Ovary (tissue), 3 donors: ENCODE data around the gene CIITA.

Experiments
- EP300 ChIP-seq: sonication (generic); formaldehyde crosslinking; IDR thresholded peaks from one replicate; pipeline ENCODE4 v1.6.1; 2017; ENCODE audit warnings: antibody characterized with exemption
- POLR2A ChIP-seq: fragments of 450-650 bp; IDR thresholded peaks from one replicate; pipeline ENCODE4 v1.6.1; 2017; ENCODE audit warnings: antibody characterized with exemption, mild to moderate bottlenecking, moderate library complexity
- TF ChIP-seq, protein P1 (sequence below), 3 donors: fragments of 450-650 bp in 2 of 3; fragments of 200-600 bp in 1 of 3; IDR thresholded peaks; one replicate each; pipeline versions ENCODE4 v1.5.1 to v1.8.0; 2016 to 2022; ENCODE audit warnings: antibody characterized with exemption in 3 of 3, mild to moderate bottlenecking in 1 of 3
- donor health status: DM: no; HTN: no; CAD: no.

DNA sequence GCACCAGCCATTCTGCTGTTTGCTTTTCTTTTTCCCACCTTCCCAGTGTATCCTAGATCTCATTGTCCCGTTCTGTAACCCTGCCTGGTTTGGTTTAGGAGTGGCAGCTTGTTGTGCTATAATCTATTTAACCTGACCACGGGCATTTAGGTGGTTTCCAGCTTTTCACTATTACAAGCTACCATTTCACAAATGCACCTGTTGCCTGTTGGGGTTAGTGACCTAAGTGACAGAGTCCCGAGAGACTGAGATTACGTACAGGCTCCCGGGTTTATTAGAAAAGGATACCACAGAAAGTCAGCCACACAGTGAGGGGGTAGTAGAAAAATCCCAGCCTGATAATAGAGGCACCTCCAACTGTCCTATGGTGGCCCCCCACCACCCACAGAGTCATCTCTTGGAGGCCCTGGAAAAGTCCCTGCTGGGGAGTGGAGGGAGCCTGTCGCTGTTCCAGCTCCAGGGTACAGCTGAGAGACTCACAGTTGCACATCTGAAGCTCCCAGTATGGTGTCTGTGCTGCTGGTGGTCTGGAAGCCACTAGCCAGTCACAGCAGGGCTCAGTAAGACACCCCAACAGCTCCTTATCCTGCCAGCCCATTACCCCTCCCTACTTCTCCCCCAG, 88.5 kb downstream of the CIITA start:
- TF ChIP-seq, protein P1, sequence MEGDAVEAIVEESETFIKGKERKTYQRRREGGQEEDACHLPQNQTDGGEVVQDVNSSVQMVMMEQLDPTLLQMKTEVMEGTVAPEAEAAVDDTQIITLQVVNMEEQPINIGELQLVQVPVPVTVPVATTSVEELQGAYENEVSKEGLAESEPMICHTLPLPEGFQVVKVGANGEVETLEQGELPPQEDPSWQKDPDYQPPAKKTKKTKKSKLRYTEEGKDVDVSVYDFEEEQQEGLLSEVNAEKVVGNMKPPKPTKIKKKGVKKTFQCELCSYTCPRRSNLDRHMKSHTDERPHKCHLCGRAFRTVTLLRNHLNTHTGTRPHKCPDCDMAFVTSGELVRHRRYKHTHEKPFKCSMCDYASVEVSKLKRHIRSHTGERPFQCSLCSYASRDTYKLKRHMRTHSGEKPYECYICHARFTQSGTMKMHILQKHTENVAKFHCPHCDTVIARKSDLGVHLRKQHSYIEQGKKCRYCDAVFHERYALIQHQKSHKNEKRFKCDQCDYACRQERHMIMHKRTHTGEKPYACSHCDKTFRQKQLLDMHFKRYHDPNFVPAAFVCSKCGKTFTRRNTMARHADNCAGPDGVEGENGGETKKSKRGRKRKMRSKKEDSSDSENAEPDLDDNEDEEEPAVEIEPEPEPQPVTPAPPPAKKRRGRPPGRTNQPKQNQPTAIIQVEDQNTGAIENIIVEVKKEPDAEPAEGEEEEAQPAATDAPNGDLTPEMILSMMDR (IDR thresholded peaks at IDR 0.05) = no peak
- no peak for TF ChIP-seq POLR2A
- no peak for TF ChIP-seq EP300
